Islet precursor cell (in vitro differentiated cells): ENCODE results near the gene HCAR3.
"Not testable (repeated sequence)": the region's sequence is repeated elsewhere in the genome, so short reads cannot be mapped to it uniquely, and the experiment has no call there.

ENCODE experiments used
- DNase-seq: peaks from one replicate; pipeline ENCODE4 v3.0.0-alpha.2; 2018

Gene HCAR3

GRCh38 chr12:122716658-122717057 is at the start of gene HCAR3:
Gene HCAR3, minus strand, starts transcription at chr12:122716811. Its CDS starts 74 bp downstream, at chr12:122716737.
- not testable (repeated sequence) for DNase-seq

DNA sequence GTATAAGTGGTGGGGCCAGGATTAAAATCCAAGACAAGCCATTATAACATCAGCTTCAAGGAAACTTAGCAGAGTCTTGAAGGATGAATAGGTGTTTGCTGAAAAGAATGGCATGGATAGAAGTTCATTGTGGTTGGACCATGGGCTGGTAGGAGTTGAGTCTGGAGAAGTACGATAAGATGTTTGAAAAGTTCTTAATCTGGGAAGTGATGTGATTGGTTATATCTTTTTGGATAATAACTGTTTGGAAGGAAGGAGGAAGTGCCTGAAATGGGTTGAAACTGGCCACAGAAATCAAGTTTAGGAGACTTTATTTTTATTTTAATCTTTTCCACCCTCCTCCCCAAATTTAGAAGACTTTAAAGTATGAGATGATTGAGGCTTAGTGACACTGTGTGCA is 41.0 kb upstream of the HCAR3 start:
- DNase-seq = no peak

GRCh38 chr12:122754790-122755189 is 38.2 kb upstream of the HCAR3 start:
- DNase-seq = no peak

DNA sequence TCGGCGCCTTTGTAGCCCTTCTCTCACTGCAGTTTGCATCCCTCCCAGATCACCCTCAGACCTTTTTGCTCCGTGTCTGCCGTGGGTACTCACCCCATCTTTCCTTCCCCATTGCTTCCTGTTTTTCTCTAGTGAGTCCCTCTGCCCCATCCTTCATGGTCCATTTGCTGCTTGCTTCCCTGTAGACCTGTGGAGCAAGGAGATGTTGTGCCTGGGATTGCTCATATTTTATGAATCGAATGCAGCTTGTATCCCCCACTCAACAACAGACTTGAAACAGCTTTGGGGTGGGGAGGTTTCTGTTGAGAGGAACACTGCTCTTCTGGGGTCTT is 36.7 kb upstream of the HCAR3 start:
- no peak for DNase-seq

- peak; percentile 100 for DNase-seq
These were observed 36.1 kb upstream of the HCAR3 start, which contains the start of gene DENR for GRCh38 chr12:122752464-122753318. Gene DENR, plus strand, starts transcription at chr12:122752824. Its CDS starts 878 bp downstream, at chr12:122753702.

GRCh38 chr12:122750781-122751515 is 34.3 kb upstream of the HCAR3 start:
- peak; percentile 82 for DNase-seq

DNA sequence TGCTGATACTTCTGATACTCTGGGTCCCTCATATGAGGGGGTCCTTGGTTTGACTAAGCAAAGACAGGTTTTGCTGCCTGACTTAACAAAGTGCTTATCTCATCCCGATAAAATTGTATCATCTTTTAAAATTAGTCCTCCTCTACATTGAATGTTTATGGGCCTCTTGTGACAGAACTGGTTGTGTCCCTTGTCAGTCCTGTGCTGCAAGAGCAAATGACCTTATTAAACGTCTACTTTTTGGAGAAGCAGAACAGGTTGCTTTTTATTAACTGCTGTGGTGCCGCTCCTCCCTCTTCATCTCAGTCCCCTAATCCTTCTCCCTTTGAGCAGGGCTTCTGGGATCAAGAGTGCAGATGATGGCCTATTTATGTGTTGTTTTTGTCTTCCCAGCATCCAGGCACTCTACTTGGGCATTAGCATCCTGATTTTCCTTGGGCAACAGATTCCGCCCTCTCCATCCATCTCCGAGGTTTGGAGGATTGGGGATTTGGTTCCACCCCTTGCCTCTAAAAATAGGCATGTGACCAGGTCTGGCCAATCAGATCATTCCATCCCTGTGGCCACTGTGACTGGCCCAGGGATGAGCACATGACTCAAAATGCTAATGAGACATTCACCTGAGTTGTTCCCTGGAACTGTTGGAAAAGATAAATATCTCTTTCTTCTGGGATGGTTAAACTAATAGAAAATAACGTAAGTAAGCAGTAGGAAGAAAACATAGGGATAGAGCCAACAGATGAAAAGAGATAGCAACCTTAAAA is 33.1 kb upstream of the HCAR3 start:
- no peak for DNase-seq

DNA sequence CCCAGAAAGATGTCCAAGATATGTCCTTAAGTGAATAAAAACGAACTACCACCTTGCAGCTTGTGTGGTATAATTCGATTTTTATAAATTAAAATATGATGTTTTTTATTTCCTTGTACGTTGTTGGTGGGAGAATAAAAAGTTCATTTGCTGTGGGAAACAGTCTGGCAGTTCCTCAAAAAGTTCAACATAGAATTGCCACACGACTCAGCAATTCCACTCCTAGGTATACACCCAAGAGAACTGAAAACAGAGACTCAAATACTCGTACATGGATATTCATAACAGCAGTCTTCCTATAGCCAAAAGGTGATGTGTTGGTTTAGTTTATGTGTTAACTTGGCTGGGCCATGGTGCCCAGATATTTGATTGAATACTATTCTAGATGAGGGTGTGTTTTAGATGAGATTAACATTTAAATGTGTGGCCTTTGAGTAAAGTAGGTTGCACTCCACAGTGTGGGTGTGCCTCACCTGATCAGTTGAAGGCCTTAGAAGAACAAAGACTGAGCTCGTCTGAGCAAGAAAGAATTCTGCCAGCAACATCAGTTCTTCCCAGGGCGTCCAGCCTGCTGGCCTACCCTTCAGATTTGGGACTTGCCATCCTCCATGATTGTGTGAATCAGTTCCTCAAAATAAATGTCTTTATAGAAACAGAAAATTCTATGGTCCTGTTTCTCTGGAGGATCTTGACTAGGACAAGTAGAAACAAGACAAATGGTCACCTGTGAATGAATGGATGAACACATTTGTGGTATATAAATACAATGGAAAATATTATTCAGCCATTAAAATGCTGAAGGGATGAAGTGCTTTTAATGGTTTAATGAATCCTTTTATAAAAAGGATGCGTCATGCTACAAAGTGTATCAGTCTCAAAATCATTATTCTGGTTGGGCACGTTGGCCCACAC is 30.9 kb upstream of the HCAR3 start:
- no peak for DNase-seq

DNA sequence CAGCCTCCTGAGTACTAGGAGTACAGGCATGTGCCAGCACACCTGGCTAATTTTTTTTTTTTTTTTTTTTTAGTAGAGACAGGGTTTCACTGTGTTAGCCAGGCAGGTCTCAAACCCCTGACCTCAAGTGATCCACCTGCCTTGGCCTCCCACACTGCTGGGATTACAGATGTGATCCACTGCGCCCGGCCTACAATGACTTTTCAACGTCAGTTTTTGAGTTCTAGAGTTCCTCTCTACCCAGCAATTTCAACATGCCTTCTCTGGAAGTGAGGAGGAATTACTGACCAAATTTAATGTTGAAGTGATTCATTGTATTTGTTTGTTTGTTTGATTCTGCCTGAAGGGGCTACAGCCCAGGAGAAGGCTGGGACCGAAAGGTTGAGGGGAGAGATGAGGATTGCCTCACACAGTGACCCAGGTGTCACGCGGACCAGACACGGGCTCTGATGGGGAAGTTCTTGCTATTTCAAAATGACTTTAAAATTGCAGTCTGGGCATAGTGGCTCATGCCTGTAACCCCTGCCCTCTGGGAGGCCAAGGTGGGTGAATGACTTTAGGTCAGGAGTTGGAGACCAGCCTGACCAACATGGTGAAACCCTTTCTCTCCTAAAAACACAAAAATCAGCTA is 27.4 kb upstream of the HCAR3 start:
- DNase-seq = no peak

- no peak for DNase-seq
These were observed 23.7 kb upstream of the HCAR3 start for GRCh38 chr12:122740351-122740750.

GRCh38 chr12:122738571-122738970 is 22.0 kb upstream of the HCAR3 start:
- DNase-seq = no peak

GRCh38 chr12:122732611-122733010 is 16.0 kb upstream of the HCAR3 start:
- DNase-seq = no peak

- DNase-seq = no peak
These were observed 15.6 kb upstream of the HCAR3 start for GRCh38 chr12:122732170-122732569.

GRCh38 chr12:122730215-122731014 is 13.8 kb upstream of the HCAR3 start, which contains the start of gene HCAR1:
Gene HCAR1, minus strand, starts transcription at chr12:122730844. Its CDS starts 505 bp downstream, at chr12:122730339.
- no peak for DNase-seq

- no peak for DNase-seq
These were observed 13.1 kb upstream of the HCAR3 start for GRCh38 chr12:122729583-122730214.

- peak; percentile 88 for DNase-seq
These were observed 9.5 kb upstream of the HCAR3 start for GRCh38 chr12:122726080-122726558.

DNA sequence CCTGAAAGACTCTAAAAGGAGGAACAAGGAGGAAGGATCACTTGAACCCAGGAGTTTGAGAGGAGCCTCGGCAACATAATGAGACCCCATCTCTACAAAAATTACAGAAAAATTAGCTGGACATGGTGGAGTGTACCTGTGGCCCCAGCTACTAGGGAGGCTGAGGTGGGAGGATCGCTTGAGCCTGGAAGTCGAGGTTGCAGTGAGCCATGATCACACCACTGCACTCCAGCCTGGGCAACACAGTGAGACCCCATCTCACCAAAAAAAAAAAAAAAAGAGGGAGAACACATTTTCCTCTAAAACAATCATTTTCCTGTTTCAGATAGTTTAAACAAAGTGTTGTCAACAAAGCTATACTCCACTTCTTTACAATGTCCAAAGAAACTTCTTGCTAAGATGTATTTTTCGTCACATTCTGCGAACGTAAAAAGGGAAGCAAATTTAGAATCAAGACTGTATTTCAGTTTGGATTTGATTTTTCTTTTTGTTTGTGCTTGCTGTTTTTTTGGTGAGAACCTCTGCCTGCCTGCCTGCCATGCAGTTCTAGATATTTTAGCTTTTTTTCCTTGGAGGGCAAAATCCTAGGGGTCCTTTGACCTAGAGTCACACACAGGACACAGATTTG is 9.0 kb upstream of the HCAR3 start:
- no peak for DNase-seq

GRCh38 chr12:122724641-122725243 is 8.1 kb upstream of the HCAR3 start:
- DNase-seq = no peak

DNA sequence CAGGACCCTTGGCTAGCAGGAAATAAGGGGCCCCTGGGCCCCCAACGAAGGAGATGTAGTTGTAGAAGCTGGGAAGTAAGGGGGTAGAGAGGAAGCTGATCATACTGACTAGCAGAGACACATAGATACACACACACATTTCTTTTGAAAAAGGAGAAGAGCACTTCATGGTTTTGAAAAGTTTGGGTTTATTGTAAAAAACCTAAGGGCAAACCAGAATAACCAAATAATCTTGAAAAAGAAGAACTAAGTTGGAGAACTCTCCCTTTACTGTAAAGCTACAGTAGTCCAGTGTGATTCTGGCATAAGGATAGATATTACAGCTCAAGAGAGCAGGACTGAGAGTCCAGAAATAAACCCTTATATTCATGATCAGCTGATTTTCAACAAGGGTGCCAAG is 5.8 kb upstream of the HCAR3 start:
- DNase-seq = no peak
